Prostate gland (tissue), 2 donors: ENCODE data around the gene MAP1LC3C. TPM values are rescaled to one million over a fixed set of nuclear protein-coding genes. Genes with fewer than 3 reads are reported as not detected.

Source experiments
- DNase-seq: peaks from one replicate; pipeline ENCODE4 v3.0.0-alpha.2; 2019; ENCODE audit warnings: low spot score
- H3K27ac ChIP-seq, 2 donors: fragments of 200-600 bp; sonication (generic); 2 replicates each; pipeline ENCODE4 v1.5.1; 2017 to 2019
- H3K27me3 ChIP-seq: fragments of 200-600 bp; sonication (generic); replicated peaks from 2 replicates; pipeline ENCODE4 v1.5.1; 2019; ENCODE audit not compliant: insufficient read depth
- H3K36me3 ChIP-seq, 2 donors: fragments of 200-600 bp; sonication (generic); 1 replicate in 1 of 2; 2 replicates in 1 of 2; pipeline versions ENCODE4 v1.5.1 to v1.8.1; 2017 to 2019
- H3K4me1 ChIP-seq: fragments of 200-600 bp; sonication (generic); replicated peaks from 2 replicates; pipeline ENCODE4 v1.5.1; 2019
- H3K4me3 ChIP-seq, 2 donors: fragments of 200-600 bp; sonication (generic); 2 replicates each; pipeline ENCODE4 v1.5.1; 2017 to 2019
- H3K9me3 ChIP-seq: fragments of 200-600 bp; sonication (generic); 2 replicates; pipeline ENCODE4 v1.5.1; 2017
- POLR2A ChIP-seq: fragments of 450-650 bp; IDR thresholded peaks from one replicate; pipeline ENCODE4 v1.6.1; 2016; ENCODE audit warnings: antibody characterized with exemption, mild to moderate bottlenecking
- POLR2AphosphoS5 ChIP-seq: sonication (generic); formaldehyde crosslinking; IDR thresholded peaks from one replicate; pipeline ENCODE4 v1.6.1; 2017; ENCODE audit warnings: antibody characterized with exemption
- WGBS: methylation state at CpG from one replicate; pipeline ENCODE4 v1.1.5; 2018; 5-methylcytosine and 5-hydroxymethylcytosine counted together
- intact Hi-C: fragments of 100-400 bp; cut with DNase I; formaldehyde crosslinking; loops from one replicate; pipeline ENCODE4 v1.14.2; 2022
- total RNA-seq, 2 donors: library from RNA; depleted of rRNA; stranded (reverse); fragments of >200 nt; gene quantifications; one replicate each; pipeline ENCODE4 v1.1.0, GENCODE V29; 2016
- TF ChIP-seq, protein P1 (sequence below), 4 experiments: fragments of 200-600 bp in 2 of 4; fragments of 450-650 bp in 2 of 4; sonication (generic) in 2 of 4; IDR thresholded peaks; 1 replicate in 3 of 4; 2 replicates in 1 of 4; pipeline ENCODE4 v1.5.1; 2016 to 2019; ENCODE audit warnings: antibody characterized with exemption in 4 of 4, mild to moderate bottlenecking in 2 of 4, moderate library complexity in 2 of 4

Gene MAP1LC3C
- total RNA-seq, 2 donors from 2014 or later = not detected

DNA sequence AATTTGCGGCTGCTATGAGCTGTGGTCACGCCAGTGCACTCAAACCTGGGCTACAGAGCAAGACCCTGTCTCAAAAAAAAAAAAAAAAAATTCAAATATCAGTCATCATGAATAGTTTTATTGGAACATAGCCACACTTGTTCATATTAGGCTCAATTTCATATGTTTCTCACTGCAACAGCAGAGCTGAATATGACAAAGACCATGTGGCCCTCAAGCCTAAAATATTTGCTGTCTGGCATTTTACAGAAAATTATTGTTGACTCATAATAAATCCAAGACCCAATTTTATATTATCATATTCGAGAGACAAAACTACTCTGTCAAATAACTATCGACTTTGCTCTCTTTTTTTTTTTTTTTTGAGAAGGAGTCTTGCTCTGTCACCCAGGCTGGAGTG is 30.3 kb downstream of the MAP1LC3C start:
- H3K9me3 ChIP-seq = no peaks in the 10 kb centered on the region
- no peaks in the 10 kb centered on the region for H3K36me3 ChIP-seq
- TF ChIP-seq POLR2A (no peak), POLR2AphosphoS5 (no peak)
- TF ChIP-seq, protein P1, sequence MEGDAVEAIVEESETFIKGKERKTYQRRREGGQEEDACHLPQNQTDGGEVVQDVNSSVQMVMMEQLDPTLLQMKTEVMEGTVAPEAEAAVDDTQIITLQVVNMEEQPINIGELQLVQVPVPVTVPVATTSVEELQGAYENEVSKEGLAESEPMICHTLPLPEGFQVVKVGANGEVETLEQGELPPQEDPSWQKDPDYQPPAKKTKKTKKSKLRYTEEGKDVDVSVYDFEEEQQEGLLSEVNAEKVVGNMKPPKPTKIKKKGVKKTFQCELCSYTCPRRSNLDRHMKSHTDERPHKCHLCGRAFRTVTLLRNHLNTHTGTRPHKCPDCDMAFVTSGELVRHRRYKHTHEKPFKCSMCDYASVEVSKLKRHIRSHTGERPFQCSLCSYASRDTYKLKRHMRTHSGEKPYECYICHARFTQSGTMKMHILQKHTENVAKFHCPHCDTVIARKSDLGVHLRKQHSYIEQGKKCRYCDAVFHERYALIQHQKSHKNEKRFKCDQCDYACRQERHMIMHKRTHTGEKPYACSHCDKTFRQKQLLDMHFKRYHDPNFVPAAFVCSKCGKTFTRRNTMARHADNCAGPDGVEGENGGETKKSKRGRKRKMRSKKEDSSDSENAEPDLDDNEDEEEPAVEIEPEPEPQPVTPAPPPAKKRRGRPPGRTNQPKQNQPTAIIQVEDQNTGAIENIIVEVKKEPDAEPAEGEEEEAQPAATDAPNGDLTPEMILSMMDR (IDR thresholded peaks at IDR 0.05) = no peak
- H3K4me3 ChIP-seq = no peak overlapping the region
- no peak for DNase-seq
- intact Hi-C loops = no loop called here
- WGBS = 46% methylated on average over 4 of the region's 4 CpGs
- no peak overlapping the region for H3K27ac ChIP-seq
- no peaks in the 10 kb centered on the region for H3K27me3 ChIP-seq
- H3K4me1 ChIP-seq = no peaks in the 10 kb centered on the region

DNA sequence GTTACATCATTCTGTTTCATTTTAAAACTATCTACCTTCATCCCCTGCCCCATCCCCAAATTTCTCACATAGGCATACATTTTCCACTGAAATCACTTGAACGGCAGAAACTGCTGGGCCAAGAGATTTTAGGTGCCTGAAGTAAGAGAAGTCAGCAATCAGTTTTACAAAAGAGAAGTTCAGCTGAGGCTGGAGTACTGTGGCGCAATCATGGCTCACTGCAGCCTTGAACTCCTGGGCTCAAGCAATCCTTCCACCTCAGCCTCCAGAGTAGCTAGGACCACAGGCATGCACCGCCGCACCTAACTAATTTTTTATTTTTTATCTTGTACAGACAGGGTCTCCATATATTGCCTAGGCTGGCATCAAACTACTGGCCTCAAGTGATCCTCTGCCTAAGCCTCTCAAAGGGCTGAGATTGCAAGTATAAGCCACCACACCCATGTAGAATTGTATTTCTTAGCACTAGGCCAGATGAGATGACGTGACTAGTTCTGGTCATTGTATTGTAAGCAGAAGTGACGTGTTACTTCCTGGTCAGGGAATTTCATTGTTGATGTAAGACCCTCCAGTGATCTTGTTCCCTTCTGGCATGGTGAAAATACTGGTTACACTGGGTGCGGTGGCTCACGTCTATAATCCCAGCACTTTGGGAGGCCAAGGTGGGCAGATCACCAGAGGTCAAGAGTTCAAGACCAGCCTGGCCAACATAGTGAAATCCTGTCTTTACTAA is 34.2 kb downstream of the MAP1LC3C start:
- no peak for DNase-seq
- no peak overlapping the region for H3K4me3 ChIP-seq
- WGBS = 80% methylated on average over 8 of the region's 8 CpGs
- TF ChIP-seq, protein P1 (IDR thresholded peaks at IDR 0.05) = no peak
- no peak for TF ChIP-seq POLR2AphosphoS5
- no peak for TF ChIP-seq POLR2A
- H3K36me3 ChIP-seq = no peaks in the 10 kb centered on the region
- H3K9me3 ChIP-seq = no peaks in the 10 kb centered on the region
- H3K27me3 ChIP-seq = no peaks in the 10 kb centered on the region
- no peaks in the 10 kb centered on the region for H3K4me1 ChIP-seq
- no peak overlapping the region for H3K27ac ChIP-seq
- intact Hi-C loops = no loop called here

DNA sequence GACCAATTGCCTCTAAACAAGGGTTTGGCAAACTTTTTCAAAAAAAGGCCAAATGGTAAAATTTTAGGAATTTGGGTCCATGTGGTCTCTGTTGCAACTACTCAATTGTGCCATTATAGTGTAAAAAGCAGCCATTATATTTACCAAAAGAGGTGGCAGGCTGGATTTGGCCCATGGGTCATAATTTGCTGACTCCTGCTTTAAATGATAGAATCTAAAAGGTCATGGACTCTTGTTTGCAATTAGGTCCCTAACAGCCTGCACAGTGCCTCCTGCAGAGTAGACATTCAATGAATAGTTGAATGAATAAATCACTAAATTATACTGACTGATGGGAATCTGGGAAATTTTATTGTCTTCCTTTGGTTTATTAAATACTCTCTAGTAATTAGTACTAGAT is 35.2 kb downstream of the MAP1LC3C start:
- Histone ChIP-seq H3K4me3 (no peak overlapping the region), H3K9me3 (no peaks in the 10 kb centered on the region), H3K4me1 (no peaks in the 10 kb centered on the region), H3K27me3 (no peaks in the 10 kb centered on the region), H3K36me3 (no peaks in the 10 kb centered on the region), H3K27ac (no peak overlapping the region)
- TF ChIP-seq, protein P1 (IDR thresholded peaks at IDR 0.05) = no peak
- TF ChIP-seq POLR2AphosphoS5 = no peak
- TF ChIP-seq POLR2A = no peak
- intact Hi-C loops = no loop called here
- DNase-seq = no peak

DNA sequence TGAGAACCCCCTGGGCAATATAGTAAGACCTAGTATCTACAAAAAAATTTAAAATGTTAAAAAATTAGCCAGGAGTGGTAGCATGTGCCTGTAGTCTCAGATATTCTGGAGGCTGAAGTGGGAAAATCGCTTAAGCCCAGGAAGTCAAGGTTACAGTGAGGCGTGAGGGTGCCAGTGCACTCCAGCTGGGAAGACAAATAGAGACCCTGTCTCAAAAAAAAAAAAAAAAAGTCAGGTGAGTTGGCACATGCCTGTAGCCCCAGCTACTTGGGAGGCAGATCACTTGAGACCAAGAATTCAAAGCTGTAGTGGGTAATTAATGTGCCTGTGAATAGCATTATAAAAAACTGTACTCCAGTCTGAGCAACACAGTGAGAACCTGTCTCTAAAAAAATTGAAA is 36.7 kb downstream of the MAP1LC3C start:
- TF ChIP-seq POLR2AphosphoS5 (no peak), POLR2A (no peak)
- TF ChIP-seq, protein P1 (IDR thresholded peaks at IDR 0.05) = no peak
- Histone ChIP-seq H3K4me1 (no peaks in the 10 kb centered on the region), H3K27me3 (no peaks in the 10 kb centered on the region), H3K36me3 (no peaks in the 10 kb centered on the region), H3K27ac (no peak overlapping the region), H3K9me3 (no peaks in the 10 kb centered on the region), H3K4me3 (no peak overlapping the region)
- intact Hi-C loops = no loop called here
- DNase-seq = no peak
- WGBS = 69% methylated on average over 2 of the region's 2 CpGs
